Measurements from ENCODE around the gene CDC7.
"Not testable (repeated sequence)": the region's sequence is repeated elsewhere in the genome, so short reads cannot be mapped to it uniquely, and the experiment has no call there.

Gene CDC7

DNA sequence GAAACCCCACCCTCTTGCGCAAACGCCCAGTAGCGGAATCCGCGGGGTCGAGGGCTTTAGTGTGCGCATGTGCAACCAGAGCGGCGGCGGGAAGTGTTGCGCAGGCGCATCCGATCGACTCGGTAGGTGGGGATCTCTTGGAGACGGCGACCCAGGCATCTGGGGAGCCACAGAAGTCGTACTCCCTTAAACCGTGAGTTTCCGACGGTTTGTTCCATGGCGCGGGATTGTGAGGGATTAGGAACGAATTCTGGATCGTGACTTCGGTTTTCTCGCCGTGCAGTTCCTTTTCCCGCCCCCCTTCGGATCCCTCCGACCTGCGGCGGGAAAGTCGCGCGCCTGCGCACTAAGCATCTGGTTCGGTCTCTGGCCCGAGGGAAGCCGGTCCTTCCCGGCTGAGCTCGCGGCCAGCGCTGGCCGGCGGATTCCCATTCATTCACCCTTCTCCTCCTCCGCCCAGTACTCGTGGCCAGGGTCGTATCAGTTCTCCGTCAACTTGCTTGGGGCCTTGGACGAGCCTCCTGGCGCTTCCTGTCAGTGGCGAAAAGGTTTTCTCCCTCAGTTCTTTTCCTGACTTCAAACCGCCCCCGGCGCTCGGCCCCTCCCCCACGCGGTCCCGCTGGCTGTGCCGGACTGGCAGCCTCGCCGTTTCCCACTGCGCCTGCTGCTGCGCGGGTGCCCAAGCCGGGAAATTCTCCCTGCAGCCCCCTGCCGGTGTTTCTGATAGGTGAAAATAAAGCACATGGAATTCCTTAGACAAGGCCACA is at the start of gene CDC7:
TSS of gene CDC7 (plus strand) at position 96 of the 767 bp plus-strand sequence. CDS start 866 bp downstream, outside the sequence.
- peak; percentile 93 for DNase-seq

DNA sequence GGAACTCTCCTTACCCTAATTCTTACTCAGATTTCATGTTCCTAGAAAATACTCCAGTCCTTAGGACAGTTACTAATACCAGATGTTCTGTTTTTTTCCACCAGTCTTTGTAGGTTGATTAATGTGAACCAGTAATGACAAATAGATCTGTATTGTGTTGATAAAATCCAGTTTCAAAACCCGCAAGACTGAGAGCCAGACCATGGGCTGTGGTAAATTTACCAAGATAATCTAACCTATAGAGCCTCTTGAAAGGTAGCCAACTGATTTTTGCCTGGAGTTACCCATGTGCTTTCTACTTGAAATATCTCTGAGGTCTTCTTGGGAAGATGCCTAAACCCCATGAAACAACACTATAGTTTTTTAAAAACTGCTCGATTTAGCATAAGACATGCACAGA is 46.5 kb upstream of the CDC7 start:
- no peak for DNase-seq

DNA sequence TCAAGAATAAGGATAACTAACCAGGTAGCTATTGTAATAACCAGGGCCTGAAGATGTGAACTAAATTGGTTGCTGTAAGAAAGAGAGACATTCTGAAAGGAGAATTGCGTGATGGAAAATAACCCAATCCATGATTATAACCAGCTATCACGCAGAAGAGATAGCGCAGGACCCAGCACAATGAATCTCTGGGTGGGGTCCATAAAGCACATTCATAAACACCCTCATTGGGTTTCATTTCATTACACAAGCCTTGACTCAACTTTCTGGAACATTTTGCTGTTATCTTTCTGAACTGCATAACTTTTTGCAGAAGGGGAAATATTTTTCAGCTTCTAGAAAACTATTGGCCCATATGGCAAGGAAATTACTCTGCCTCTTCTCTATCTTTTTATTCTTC is 45.3 kb upstream of the CDC7 start:
- DNase-seq, result no peak

DNA sequence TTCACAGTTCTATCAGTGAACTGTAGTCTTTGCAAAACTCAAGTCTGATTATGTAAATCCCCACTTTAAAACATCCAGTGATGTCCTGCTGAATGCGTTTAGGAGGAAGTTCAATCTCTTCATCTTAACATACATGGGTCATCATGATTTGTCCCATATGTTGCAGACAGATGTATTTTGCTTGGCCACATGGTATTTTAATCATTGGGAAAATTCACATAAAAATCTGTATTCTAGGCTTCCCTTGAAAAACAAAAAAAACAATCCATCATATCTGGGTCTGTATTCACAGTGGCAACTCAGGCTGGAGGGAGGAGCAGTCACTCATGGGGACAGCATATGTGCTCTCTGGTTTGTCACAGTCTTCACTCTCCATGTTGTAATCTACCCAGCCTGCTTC is 44.8 kb upstream of the CDC7 start:
- no peak for DNase-seq

DNA sequence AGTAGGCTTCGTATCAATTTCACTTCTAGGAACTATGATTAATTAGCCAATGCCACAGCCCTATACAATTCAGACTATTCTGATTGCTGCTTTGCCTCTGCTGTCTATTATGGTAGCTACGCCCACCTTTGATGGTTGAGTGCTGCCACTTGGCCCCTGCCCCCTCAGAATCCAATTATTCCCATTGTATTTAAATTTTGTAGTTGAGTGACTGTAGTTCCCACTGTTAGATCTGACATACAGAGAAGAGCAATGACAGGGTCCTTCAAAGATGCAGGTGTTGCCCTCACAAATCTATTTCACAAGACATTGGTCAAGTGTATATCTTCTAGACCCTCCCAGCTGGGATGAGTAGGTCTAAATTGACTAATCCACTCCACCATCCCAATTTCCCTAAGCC is 35.3 kb upstream of the CDC7 start:
- not testable (repeated sequence) for DNase-seq

DNA sequence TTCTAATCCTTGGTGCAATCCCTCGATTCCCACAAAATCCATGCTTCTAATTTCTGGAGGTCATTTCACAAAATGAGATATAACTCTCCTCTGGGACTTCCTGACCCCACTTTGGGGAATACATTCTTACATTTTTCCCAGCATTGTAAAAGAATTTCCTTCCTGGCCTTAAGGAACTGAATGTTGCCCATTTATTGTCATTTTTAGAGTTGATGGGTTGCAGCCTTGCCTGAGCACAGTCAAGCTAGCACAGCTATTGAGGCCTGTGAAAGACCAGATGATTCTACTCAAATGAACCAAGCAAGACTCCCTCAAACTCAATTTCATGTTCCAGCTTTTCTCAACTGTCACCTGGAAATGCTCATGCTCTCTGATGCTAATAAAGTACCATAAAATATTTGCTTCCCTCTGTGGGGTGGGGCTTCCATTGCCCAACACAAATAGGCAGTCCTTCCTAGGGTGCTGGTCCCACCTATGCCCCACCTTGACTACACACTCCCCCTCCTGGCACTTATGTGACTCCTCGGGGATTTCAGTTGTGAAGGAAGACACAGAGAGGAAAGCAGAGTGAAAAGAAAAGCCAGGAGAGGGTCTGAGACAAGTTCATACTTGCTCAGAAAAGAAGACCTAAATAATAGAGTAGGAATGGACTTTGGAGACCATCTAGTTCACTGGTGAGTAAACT is 24.0 kb upstream of the CDC7 start:
- DNase-seq, result no peak

DNA sequence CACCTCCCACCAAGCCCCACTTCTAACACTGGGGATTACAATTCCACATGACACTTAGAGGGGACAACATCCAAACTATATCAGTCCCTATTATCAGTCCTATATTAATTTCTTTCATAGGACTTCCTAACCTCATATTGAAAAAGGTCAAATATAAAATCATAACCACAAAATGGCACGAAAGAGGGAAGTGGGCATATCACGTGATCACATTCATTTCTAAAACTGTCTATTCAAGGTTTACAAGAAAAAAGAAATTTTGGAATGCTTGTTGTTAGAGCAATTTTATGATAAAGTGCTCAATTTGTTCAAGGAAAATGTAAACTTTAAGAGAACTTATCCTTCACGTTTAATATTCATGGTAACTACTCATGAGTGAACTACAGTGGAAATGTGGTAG is 13.2 kb upstream of the CDC7 start:
- no peak for DNase-seq

DNA sequence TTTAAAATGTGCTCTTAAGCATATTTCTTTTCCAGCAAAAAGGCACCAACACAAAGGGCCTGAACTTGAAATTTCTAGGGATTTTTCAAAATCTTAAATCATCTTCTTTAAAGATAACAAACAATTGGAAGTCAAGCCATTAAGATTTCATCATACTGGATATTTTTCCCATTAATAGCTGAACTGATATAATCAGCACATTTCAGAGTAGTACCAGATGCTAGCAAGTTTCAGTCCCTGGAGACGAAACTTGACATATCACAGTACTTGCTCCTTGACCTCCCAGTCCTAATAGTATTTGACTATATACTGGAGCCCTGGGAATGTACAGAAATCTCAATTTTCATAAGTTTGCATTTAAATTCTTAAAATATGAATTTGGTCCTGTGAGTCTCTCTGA is 10.2 kb upstream of the CDC7 start:
- DNase-seq, result no peak

DNA sequence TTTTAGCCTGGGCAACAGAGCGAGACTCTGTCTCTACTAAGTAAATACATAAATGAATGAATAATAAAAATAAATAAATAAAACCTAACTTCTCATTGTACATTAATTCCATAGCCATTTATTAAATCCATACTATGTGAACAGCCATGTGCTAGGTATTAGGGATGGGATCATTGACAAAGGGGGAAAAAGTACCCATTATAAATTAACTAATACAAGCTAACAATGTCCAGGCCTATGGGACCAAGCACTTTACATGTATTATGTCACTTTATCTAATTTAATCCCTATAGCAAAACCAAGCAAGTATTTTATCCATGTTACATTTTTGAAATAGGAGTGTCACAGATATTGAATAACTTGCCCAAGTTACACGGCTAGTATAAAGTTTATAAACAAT is 2.6 kb upstream of the CDC7 start:
- DNase-seq, result no peak

DNA sequence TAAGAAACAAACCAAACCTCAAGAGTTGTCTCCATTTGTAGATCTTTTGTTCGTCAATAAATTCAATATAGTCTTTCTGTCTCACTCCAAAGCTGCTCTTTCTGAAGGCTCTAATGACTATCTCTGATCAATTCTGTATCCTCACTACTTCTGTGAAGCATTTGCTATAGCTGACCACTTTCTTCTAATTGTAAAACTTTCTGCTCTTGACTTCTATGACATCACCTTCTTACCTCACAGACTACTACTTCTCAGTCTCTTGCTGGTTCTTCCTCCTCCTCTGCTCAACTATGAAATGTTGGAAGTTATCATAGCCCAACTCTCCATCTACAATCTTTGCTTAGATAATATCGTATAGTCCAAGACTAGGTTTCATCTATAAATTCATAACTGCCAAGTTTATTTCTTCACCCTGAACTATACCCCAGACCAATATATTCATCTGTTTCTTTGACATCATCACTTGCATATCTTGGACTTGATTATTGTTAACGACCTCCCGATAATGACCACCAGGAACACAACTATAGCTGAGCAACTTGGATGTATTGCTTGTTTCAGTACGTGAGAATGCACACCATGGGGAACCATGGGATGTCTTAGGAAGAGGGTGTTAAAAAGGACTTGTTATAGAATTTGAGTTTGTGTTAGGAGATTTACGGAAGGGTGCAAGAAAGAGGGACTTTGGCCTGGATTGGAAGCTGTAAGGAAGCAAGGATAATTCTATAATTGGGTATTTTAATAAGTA is 2.0 kb upstream of the CDC7 start:
- no peak for DNase-seq

DNA sequence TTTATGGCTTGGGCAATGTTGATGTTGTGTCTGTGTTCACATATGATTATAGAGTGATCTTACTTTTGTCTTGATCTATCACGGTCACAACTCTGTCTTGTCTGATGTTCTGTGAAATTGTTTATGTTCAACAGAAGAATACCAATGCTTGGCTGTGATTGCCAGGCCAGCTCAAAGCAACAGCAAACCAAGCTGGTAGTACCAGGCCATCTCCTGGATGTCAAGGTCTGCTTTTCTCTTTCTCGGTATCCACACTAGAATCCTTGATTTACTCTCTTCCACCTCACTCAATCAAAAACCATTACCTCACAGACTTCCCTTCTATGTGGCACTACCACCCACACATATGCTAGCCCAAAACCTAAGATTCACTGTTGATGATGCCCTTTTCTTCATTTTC is 1.3 kb upstream of the CDC7 start:
- DNase-seq, result no peak

DNA sequence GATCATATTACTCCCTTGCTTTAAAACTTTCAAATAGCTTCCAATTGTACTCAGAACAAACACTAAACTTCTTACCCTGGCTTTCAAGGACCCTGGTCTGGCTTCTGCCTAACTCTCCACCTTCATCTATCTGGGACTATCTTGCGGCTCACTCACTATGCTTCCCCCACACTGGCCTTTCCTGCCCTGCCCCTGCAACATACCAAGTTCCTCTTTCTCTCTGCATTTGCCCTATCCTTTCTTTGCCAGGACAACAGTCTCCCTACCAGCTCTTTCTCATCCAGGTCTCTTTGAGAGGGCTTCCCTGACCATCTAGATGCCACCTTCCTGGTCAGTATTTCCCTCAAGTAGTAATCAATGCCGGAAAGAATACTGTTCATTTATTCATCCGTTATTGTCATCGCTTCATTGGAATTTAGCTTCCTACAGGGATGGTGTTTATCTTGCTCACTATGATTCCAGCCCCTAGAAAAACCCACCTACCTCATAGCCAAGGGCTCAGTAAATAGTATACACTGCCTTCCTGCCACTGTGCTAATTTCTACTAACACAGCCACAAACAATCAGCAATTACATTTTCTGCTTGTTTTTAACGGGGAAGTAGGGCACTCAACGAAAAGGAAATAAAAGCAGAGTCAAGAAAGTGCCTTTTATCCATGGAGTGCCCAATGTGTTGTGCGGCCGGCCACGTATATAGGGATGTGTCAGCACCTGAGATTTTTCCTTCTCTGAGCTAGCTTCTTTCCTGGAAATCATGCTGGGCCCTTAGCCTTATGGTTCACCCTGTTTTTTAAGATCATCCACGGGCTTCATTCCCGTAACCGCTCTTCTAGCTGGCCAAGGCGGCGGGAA is 521 bp upstream of the CDC7 start:
- peak; percentile 36 for DNase-seq

DNA sequence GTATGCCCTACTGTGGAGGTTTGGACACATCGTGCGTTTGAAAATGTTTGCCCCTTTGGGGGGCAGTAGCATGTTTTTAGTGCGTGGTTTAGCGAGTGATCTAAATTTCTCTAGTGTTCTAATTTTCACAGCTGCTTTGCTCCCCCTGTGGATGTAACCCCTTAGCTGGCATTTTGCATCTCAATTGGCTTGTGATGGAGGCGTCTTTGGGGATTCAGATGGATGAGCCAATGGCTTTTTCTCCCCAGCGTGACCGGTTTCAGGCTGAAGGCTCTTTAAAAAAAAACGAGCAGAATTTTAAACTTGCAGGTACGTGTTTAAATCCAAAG is 836 bp downstream of the CDC7 start:
- DNase-seq, result peak; percentile 86

DNA sequence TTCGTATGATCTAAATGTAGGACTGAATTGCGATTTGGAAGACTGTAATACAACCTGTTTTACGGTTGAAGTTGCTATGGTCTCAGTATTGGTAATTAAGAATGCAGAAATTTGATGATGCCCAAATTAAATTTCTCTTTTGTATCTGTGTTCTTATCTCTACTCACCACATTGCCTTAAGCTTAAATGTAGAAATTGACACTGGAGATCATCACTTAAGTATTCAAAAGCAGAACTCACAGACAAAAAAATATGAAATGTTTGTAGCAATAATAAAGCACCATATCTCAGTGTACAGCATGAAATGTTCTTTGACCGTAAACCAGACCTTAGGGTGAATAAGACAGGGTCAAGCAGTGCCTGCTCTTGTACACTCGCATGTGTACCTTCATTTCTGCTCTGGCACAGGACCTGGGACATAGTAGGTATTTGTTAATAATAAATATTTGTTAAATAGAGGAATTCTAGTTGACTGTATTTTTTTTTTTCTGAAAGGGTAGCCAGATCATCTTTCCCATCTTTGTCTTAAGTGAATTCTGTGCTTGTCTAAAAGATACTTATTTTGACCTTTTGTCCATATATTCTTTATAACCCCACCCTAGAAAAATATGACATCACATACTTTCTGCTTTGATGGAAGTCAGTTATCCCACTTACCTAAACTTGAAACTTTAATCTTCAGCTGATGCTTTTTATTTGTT is 1.5 kb downstream of the CDC7 start:
- DNase-seq, result peak; percentile 21

DNA sequence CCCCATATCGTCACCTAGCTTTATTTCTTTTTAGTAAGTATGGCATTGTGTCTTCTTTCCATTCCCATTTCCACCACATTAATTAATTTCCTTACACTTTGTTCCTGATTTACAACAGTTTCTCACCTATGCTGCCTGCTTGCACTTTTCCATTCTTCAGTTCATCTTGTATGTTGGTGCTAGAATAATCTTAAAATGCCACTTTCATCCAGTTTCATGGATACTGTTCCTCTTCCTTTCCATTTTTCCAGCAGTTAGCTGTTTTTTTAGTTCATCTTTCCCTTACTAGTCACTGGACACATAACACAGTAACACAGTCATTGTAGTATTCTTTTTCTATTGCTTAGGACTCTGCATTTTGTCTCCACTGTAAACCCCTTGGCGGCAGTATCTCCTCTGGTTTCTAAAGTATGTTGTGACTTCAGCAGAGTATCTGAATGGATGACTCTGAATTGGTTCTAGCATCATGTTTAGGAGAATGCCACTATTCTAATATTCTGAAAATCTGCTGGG is 2.1 kb downstream of the CDC7 start:
- DNase-seq, result no peak

DNA sequence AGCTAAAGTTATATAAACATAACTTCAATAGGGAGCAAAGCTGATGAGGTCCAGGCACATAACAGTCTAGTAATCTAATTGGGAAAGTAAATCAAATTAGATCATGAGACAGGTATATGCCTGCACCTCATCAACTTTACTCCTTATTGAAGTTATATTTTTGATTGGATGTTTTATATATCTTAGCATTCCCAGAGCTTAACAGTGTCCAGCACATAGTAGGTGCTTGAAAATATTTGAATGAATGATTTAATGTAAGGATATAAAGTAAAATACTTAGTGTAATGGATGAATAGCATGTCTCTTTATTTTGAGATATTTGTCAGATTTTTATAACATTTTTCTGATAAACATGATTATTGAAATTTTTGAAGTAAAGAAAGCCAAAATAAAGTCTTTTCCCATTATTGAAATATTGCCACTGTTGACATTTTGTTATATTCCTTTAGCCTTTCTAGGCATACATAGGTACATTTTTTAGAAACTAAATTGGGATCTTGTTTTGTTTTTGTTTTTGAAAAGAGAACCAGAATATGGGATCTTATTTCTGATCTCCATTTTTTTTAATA is 2.8 kb downstream of the CDC7 start:
- DNase-seq, result no peak

DNA sequence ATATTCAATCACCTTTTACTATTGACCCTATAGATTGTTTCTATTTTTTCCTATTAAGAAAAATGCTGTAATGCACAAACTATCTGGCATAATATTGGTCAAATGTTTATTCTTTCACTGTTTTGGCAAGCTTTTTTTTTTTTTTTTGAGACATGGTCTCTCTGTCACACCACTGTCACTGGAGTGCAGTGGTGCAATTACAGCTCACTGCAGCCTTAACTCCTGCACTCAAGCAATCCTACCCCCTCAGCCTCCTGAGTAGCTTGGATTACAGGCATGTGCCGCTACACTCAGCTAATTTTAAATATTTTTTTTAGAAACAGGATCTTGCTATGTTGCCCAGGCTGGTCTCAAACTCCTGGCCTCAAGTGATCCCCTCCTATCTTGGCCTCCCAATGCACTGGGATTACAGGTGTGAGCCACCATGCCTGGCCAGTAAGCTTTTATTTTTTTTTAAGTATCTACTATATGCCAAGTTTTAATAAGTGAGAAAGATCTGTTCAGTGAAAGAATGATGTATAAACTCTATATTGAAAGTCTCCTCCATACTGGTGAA is 3.4 kb downstream of the CDC7 start:
- DNase-seq, result no peak

DNA sequence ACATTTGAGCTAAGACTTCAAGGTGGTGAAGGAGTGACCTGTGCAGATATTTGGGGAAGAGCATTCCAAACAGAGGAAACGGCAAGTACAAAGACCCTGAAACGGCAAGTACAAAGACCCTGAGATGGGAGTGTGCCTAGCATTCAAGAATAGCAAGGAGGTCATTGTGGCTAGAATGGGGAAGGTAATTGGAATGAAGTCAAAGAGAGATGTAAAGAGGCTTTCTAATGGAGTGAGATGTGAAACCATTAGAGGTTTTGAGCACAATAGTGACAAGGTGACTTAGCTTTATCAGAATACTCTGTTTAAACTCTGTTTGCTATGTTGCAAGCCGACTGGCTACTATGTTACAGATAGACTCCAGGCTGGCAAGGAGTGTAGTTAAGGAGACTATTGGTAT is 4.4 kb downstream of the CDC7 start:
- no peak for DNase-seq

DNA sequence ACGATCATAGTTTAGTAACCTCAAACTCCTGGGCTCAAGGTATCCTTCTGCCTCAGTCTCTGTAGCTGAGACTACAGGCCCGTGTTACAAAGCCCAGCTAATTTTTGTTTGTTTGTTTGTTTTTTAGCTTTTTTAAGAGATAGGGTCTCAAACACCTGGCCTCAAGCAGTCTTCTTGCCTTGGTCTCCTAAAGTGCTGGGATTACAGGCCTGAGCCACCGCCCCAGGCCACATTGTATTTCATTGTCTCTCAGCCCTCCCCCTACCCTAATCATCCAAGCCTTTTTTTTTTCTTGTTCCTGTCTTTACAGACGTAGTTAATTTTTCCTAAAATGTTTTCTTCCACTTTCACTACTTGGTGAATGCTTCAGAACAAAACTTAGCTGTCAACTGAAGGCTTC is 5.4 kb downstream of the CDC7 start:
- DNase-seq, result no peak

DNA sequence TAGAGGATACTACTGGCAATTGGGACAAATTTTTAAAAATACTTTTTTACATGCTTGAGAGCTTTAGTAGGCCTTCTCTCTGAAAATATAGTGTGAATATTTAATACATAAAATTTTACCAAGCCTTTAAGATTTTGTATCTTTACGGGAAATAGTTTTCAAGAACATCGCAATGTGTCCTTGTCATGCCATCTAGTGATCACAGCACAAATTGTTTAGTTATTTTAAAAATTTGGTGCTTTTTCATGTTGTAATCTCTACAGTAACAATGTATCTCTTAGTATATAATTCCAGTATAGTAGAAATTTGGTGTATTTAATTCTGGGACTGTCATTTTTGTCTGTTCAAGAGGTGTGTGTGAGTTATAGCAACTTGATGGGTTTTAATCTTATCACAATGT is 6.7 kb downstream of the CDC7 start:
- DNase-seq, result no peak

DNA sequence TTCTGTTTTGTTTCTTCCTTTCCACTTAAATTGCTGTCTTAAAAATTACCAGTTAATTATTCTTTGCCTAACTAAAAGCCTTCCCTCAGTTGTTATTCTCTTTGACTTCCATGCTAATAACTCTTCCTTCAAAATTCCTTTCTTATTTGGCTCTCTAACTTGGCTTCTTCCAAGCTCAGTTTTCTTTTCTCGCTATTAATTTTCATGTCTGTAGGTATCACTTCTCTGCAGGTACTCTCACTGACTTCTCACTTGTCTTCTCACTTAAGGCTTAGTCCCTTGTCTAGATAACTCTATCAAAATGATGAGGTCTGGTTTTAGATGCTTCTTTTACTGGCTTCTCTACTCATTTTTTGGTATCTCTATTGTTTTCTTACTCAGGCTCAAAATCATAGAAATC is 10.1 kb downstream of the CDC7 start:
- DNase-seq, result no peak

DNA sequence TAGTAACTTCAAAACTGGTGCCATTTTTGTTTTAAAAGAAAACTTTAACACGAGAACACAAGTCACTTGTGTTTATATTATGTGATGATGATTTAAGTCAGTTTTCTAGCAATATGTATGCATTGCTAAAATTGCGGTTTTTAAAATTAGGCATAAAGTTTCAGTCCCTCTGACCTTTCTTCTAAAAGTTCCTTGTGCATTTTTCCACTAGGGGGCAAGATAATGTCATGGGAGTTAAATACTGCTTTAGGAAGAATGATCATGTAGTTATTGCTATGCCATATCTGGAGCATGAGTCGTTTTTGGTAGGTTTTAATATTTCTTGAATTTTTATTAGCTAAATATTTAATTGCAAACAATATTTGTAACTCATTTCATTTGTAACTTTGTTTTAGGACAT is 10.7 kb downstream of the CDC7 start:
- DNase-seq, result peak; percentile 7

Data from NCI-H146 (cell line).